ENCODE measurements around the gene KCTD20.

DNA sequence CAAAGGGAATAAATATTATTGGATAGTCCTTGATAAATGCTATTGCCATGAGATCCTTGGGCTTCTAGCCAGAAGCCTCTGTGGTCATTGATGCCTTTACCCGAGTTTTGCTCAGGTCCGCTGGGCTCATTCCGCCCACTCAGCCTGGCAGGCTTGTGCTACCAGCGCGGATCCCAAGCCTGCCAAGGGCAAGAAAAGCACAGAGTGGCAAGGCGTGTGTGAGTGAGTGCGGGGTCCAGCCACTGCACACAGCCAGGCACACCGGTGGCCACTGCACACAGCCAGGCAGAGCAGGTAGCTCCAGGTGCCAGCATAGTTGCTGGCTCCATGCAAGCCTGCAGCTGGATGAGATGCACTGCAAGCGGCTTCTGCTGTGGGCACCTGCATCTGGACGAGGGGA is 65.7 kb downstream of the KCTD20 start:
- TF ChIP-seq, protein P1, sequence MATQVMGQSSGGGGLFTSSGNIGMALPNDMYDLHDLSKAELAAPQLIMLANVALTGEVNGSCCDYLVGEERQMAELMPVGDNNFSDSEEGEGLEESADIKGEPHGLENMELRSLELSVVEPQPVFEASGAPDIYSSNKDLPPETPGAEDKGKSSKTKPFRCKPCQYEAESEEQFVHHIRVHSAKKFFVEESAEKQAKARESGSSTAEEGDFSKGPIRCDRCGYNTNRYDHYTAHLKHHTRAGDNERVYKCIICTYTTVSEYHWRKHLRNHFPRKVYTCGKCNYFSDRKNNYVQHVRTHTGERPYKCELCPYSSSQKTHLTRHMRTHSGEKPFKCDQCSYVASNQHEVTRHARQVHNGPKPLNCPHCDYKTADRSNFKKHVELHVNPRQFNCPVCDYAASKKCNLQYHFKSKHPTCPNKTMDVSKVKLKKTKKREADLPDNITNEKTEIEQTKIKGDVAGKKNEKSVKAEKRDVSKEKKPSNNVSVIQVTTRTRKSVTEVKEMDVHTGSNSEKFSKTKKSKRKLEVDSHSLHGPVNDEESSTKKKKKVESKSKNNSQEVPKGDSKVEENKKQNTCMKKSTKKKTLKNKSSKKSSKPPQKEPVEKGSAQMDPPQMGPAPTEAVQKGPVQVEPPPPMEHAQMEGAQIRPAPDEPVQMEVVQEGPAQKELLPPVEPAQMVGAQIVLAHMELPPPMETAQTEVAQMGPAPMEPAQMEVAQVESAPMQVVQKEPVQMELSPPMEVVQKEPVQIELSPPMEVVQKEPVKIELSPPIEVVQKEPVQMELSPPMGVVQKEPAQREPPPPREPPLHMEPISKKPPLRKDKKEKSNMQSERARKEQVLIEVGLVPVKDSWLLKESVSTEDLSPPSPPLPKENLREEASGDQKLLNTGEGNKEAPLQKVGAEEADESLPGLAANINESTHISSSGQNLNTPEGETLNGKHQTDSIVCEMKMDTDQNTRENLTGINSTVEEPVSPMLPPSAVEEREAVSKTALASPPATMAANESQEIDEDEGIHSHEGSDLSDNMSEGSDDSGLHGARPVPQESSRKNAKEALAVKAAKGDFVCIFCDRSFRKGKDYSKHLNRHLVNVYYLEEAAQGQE (IDR thresholded peaks at IDR 0.05; ENCODE audit: insufficient read depth in 1 of 2, low read depth in 2 of 2, low read length in 2 of 2): no peak
- TF ChIP-seq POLR2AphosphoS5 (IDR thresholded peaks at IDR 0.05; ENCODE audit: low read depth, low read length) (no peak), TAF1 (IDR thresholded peaks at IDR 0.05; ENCODE audit: borderline replicate concordance, insufficient read depth, low read length) (no peak), SIN3A (IDR thresholded peaks at IDR 0.05; ENCODE audit: borderline replicate concordance, insufficient read depth, low read length) (no peak)

Data from PFSK-1 (cell line).